GM12801 (cell line): Measurements from ENCODE around the gene ZC3H11A.

ENCODE experiments used
- TF ChIP-seq, protein P1 (sequence below): IDR thresholded peaks from one replicate; pipeline ENCODE4 v1.5.1; 2011; ENCODE audit warnings: control low read depth; ENCODE audit not compliant: insufficient read length; ENCODE audit errors: extremely low read depth

ZC3H11A gene

DNA sequence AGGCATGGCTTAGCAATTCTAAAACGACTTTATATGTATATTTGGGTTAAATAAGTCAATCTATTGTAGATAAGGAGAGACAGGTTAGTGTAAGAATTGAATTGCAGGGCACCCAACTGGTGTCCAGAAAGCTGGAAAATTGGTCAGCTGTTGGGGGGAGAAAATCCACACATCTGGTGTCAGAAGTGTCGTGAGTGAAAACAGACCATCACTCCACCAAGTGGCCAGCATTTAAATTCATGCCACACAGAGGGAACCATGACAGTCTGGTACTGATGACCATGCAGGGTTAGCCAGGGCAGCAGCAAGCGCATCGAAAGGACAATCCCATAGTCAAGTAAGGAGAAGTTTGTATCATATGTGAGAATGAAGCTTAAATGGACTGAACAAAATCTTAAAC is 18.8 kb upstream of the ZC3H11A start:
- TF ChIP-seq, protein P1, sequence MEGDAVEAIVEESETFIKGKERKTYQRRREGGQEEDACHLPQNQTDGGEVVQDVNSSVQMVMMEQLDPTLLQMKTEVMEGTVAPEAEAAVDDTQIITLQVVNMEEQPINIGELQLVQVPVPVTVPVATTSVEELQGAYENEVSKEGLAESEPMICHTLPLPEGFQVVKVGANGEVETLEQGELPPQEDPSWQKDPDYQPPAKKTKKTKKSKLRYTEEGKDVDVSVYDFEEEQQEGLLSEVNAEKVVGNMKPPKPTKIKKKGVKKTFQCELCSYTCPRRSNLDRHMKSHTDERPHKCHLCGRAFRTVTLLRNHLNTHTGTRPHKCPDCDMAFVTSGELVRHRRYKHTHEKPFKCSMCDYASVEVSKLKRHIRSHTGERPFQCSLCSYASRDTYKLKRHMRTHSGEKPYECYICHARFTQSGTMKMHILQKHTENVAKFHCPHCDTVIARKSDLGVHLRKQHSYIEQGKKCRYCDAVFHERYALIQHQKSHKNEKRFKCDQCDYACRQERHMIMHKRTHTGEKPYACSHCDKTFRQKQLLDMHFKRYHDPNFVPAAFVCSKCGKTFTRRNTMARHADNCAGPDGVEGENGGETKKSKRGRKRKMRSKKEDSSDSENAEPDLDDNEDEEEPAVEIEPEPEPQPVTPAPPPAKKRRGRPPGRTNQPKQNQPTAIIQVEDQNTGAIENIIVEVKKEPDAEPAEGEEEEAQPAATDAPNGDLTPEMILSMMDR, result no peak

DNA sequence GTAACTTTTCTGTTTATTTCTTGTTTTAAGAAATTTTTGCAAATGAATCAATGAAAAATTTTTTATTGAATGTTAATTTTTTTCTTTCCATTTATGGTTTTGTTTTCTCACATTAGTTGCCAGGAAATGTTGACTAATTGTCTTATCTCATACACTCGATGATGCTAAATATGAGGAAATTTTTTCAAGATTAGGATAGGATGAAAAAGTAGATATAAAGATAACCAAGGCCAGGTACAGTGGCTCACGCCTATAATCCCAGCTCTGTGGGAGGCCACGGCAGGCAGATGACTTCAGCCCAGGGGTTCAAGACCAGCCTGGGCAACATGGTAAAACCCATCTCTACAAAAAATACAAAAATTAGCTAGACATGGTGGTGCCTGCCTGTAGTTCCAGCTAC is 17.8 kb upstream of the ZC3H11A start:
- TF ChIP-seq, protein P1, result no peak

DNA sequence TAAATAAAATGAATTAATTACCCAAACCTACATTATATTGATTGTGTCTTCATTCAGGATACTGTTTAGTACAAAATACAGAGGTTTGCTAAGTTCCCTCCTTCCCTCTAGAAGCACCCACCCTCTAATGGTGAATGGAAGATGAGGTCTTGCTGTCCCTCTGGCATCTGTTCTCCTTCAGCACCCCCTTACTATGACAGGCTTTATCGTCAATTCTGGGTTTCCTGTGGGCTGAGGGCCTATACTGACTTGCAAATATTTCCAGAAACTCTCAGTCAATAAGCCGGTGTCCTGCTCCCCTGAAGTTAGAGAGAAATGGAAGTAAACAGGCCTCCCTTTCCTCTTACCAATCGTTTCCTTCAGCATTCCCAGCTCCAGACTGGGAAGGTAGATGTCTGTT is 17.3 kb upstream of the ZC3H11A start:
- TF ChIP-seq, protein P1, result no peak

DNA sequence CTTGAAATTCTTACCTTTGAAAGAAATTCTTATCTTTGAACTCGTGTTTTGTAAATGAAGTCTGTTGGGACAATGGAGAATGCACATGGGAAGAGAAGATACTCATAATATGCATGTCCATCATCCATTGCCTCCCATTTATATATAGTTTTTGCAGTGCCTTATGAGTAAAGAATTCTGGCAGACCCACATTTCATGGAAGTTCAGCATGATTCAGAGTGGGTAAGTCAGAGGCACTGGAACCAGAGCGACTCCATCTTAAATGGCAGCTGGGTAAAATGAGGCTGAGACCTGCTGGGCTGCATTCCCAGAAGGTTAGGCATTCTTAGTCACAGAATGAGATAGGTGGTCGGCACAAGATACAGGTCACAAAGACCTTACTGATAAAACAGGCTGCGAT is 16.6 kb upstream of the ZC3H11A start:
- TF ChIP-seq, protein P1, result no peak

DNA sequence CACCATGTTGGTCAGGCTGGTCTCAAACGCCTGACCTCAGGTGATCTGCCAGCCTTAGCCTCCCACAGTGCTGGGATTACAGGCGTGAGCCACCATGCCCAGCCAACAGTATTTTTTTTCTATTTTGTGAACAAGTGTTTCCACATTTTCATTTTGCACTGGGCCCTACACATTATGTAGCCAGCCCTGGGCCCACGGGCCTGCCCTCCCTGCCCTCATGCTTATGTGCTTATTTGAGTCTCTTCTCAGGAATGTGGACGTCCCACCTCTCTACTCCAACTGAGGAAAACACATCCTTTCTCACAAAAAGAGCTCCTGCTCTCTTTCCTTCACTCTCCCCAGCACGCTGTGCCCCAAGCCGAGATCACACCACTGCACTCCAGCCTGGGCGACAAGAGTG is 13.5 kb upstream of the ZC3H11A start:
- TF ChIP-seq, protein P1, result no peak

DNA sequence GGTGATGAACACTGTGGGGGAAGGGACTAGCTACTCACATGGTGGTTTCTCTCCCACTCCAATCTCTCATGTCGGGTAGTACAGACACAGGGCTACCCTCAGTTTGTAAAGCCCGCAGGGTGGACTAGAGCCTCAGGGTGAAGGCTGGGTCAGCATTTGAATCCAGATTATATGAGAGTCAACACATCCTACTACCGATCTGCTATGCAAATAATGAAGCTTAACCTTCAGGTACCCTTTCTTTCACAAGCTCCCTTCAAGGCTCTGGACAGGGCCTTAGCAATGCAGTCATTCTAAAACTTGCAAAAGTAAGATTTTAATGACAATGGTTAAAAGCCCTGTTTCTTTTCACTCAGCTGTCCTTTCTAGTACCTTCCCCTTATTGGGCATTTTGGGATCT is 5.5 kb upstream of the ZC3H11A start:
- TF ChIP-seq, protein P1, result no peak

DNA sequence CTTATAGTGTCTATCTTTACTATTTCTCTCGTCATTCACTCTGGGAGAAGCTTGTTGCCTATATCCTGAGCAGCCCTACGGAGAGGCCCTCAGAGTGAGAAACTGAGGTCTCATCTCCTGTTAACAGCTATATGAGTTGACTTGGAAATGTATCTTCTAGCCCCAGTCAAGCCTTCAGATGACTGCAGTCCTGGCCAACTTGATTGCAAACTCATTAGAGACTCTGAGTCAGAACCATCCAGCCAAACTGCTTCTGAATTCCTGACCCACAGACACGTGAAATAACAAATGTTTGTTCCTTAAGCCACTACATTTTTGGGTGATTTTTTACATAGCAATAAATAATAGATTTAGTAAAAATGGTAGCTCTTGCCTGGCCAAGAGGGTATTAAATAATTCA is 3.9 kb upstream of the ZC3H11A start:
- TF ChIP-seq, protein P1, result no peak

DNA sequence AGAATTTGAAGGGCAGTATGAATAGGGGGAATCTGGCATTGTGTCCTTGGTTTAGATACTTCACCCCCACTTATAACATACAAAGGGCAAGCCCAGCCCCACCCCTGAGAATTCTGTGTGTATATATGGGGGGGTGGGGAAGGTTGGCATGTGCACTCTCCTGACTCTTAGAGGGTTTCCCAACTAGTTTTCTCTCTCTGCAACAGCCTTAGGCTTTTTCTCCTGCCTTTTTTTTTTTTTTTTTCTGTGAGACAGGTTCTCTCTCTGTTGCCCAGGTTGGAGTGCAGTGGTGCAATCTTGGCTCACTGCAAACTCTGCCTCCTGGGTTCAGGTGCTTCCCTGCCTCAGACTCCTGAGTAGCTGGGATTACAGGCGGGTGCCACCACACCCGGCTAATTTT is 2.9 kb upstream of the ZC3H11A start:
- TF ChIP-seq, protein P1, result no peak
